PC-9 (cell line): ENCODE data around the gene DRD2. TPM values are rescaled to one million over a fixed set of nuclear protein-coding genes. Genes with fewer than 3 reads are reported as not detected.

Experiments used
- BruUV-seq: library from RNA; stranded (reverse); fragments of 400-500 nt; replicated peaks from 2 replicates; lab custom pipeline; 2021; lab: Mats Ljungman, UMichigan
- CTCF ChIA-PET: fragments of 300-600 bp; sonication (Branson Sonifier 250); formaldehyde crosslinking; loops from one replicate; lab custom pipeline; 2022; ENCODE audit warnings: antibody characterized with exemption; lab: Charles Lee
- POLR2A ChIA-PET: fragments of 300-600 bp; sonication (Branson Sonifier 250); formaldehyde crosslinking; loops from one replicate; lab custom pipeline; 2022; ENCODE audit warnings: antibody characterized with exemption; ENCODE audit not compliant: unreplicated experiment; lab: Charles Lee
- DNase-seq, 2 experiments: peaks; one replicate each; pipeline versions ENCODE4 v3.0.0 to v3.0.0-alpha.2; 2015 to 2022; ENCODE audit warnings: mixed read lengths in 1 of 2
- H2AFZ ChIP-seq: fragments of 200-600 bp; sonication (generic); 2 replicates; pipeline ENCODE4 v1.8.1; 2017; ENCODE audit warnings: antibody characterized with exemption
- H3F3A ChIP-seq: fragments of 200-600 bp; sonication (generic); 2 replicates; pipeline ENCODE4 v1.8.1; 2017; ENCODE audit warnings: antibody characterized with exemption, mild to moderate bottlenecking, low read depth; ENCODE audit not compliant: insufficient read depth
- H3K27ac ChIP-seq: fragments of 200-600 bp; sonication (generic); 2 replicates; pipeline ENCODE4 v1.6.1; 2016; ENCODE audit warnings: mixed run types
- H3K27me3 ChIP-seq: fragments of 200-600 bp; sonication (generic); 2 replicates; pipeline ENCODE4 v1.6.1; 2016; ENCODE audit warnings: low read depth, mixed run types; ENCODE audit not compliant: insufficient read depth
- H3K36me3 ChIP-seq: fragments of 200-600 bp; sonication (generic); 2 replicates; pipeline ENCODE4 v1.6.1; 2016; ENCODE audit warnings: low read depth, mixed run types
- H3K4me1 ChIP-seq: fragments of 200-600 bp; sonication (generic); replicated peaks from 2 replicates; pipeline ENCODE4 v1.6.1; 2016; ENCODE audit warnings: mixed run types; ENCODE audit not compliant: insufficient read depth
- H3K4me2 ChIP-seq: fragments of 200-600 bp; sonication (generic); 2 replicates; pipeline ENCODE4 v1.6.1; 2017; ENCODE audit warnings: mixed run types
- H3K4me3 ChIP-seq: fragments of 200-600 bp; sonication (generic); 2 replicates; pipeline ENCODE4 v1.6.1; 2016; ENCODE audit warnings: mixed run types
- H3K79me2 ChIP-seq: fragments of 200-600 bp; sonication (generic); 2 replicates; pipeline ENCODE4 v1.6.1; 2017; ENCODE audit warnings: low read depth, mixed run types
- H3K9me2 ChIP-seq: fragments of 200-600 bp; sonication (generic); 2 replicates; pipeline ENCODE4 v1.8.1; 2017; ENCODE audit warnings: mild to moderate bottlenecking; ENCODE audit not compliant: insufficient read depth
- H3K9me3 ChIP-seq: fragments of 200-600 bp; sonication (generic); 2 replicates; pipeline ENCODE4 v1.8.1; 2016; ENCODE audit warnings: low read depth; ENCODE audit not compliant: insufficient read depth
- H4K20me1 ChIP-seq: fragments of 200-600 bp; sonication (generic); 2 replicates; pipeline ENCODE4 v1.8.1; 2017; ENCODE audit not compliant: insufficient read depth
- CTCF ChIP-seq: fragments of 200-600 bp; sonication (generic); conservative IDR thresholded peaks from 2 replicates; pipeline ENCODE4 v1.6.1; 2017; ENCODE audit warnings: mixed run types, antibody characterized with exemption, mild to moderate bottlenecking, moderate library complexity
- EZH2 ChIP-seq: fragments of 200-600 bp; sonication (generic); IDR thresholded peaks from 2 replicates; pipeline ENCODE4 v1.8.0; 2017; ENCODE audit warnings: antibody characterized with exemption, low read depth
- intact Hi-C: fragments of 100-400 bp; cut with micrococcal nuclease; formaldehyde crosslinking; loops from one replicate; pipeline ENCODE4 v1.10.0; 2022; ENCODE audit not compliant: unreplicated experiment
- total RNA-seq: library from RNA; stranded (reverse); gene quantifications from 2 replicates; pipeline ENCODE4 v1.2.3, GENCODE V29; 2021

DRD2 gene
- total RNA-seq, 1 experiment from 2014 or later, result not detected

GRCh38 chr11:113408206-113408605, 67.0 kb downstream of the DRD2 start:
- Histone ChIP-seq H3K27me3 (peaks cover 96% of the 10 kb centered on the region), H2AFZ (no peak overlapping the region), H3K4me3 (no peak overlapping the region), H3K27ac (no peak overlapping the region), H3K4me1 (no peaks in the 10 kb centered on the region), H3K79me2 (no peaks in the 10 kb centered on the region), H3K9me2 (no peaks in the 10 kb centered on the region), H3K36me3 (no peaks in the 10 kb centered on the region), H3K9me3 (no peaks in the 10 kb centered on the region), H3K4me2 (no peak overlapping the region), H4K20me1 (0 out of 2 replicates have a peak, but pooled peaks cover 3% of the 10 kb centered on the region), H3F3A (no peaks in the 10 kb centered on the region)
- CTCF ChIA-PET, result no interaction called here
- intact Hi-C loops, result no loop called here
- TF ChIP-seq EZH2 (no peak), CTCF (no peak)
- BruUV-seq, result no TSS peak
- DNase-seq, result no peak
- POLR2A ChIA-PET, result no interaction called here

- Histone ChIP-seq H3K9me3 (no peaks in the 10 kb centered on the region), H2AFZ (no peak overlapping the region), H3K4me2 (no peak overlapping the region), H3K79me2 (no peaks in the 10 kb centered on the region), H3K9me2 (no peaks in the 10 kb centered on the region), H4K20me1 (0 out of 2 replicates have a peak, but pooled peaks cover 3% of the 10 kb centered on the region), H3F3A (no peaks in the 10 kb centered on the region), H3K36me3 (no peaks in the 10 kb centered on the region), H3K27ac (no peak overlapping the region), H3K4me1 (no peaks in the 10 kb centered on the region), H3K27me3 (peaks cover 96% of the 10 kb centered on the region), H3K4me3 (no peak overlapping the region)
- CTCF ChIA-PET, result no interaction called here
- intact Hi-C loops, result no loop called here
- TF ChIP-seq EZH2 (no peak), CTCF (no peak)
- DNase-seq, result no peak
- POLR2A ChIA-PET, result no interaction called here
- BruUV-seq, result no TSS peak
Measured at GRCh38 chr11:113407163-113407562, 68.0 kb downstream of the DRD2 start.

- 0 out of 2 replicates have a peak, but pooled peaks cover 3% of the 10 kb centered on the region for H4K20me1 ChIP-seq
- intact Hi-C loops, result no loop called here
- H3K4me3 ChIP-seq, result no peak overlapping the region
- H3F3A ChIP-seq, result no peaks in the 10 kb centered on the region
- ChIA-PET POLR2A (no interaction called here), CTCF (no interaction called here)
- H3K27me3 ChIP-seq, result peaks cover 90% of the 10 kb centered on the region
- no peaks in the 10 kb centered on the region for H3K36me3 ChIP-seq
- DNase-seq, result no peak
- H2AFZ ChIP-seq, result no peak overlapping the region
- H3K27ac ChIP-seq, result no peak overlapping the region
- no peaks in the 10 kb centered on the region for H3K9me2 ChIP-seq
- H3K9me3 ChIP-seq, result no peaks in the 10 kb centered on the region
- no peak overlapping the region for H3K4me2 ChIP-seq
- H3K4me1 ChIP-seq, result no peaks in the 10 kb centered on the region
- no peaks in the 10 kb centered on the region for H3K79me2 ChIP-seq
- no TSS peak for BruUV-seq
- no peak for TF ChIP-seq EZH2
- no peak for TF ChIP-seq CTCF
Measured at GRCh38 chr11:113405724-113406478, 69.3 kb downstream of the DRD2 start.
